Neural crest cell (in vitro differentiated cells): Measurements from ENCODE around the gene MSRB2. TPM values are rescaled to one million over a fixed set of nuclear protein-coding genes. Genes with fewer than 3 reads are reported as not detected.

Experiments
- DNase-seq: peaks from one replicate; pipeline ENCODE4 v3.0.0; 2021; ENCODE audit warnings: low read depth, mixed read lengths, low spot score
- H3K27ac Mint-ChIP-seq: one replicate; pipeline ENCODE4 v1.8.0; 2021; ENCODE audit warnings: mild to moderate bottlenecking, mixed read lengths; ENCODE audit not compliant: unreplicated experiment
- H3K27me3 Mint-ChIP-seq: 2 replicates; pipeline ENCODE4 v1.8.0; 2021; ENCODE audit warnings: low read depth, mild to moderate bottlenecking, mixed read lengths
- H3K36me3 Mint-ChIP-seq: 2 replicates; pipeline ENCODE4 v1.8.0; 2021; ENCODE audit warnings: low read depth, mild to moderate bottlenecking, mixed read lengths
- H3K4me1 Mint-ChIP-seq: 2 replicates; pipeline ENCODE4 v1.8.0; 2021; ENCODE audit warnings: mixed read lengths
- H3K4me3 Mint-ChIP-seq: one replicate; pipeline ENCODE4 v1.8.0; 2021; ENCODE audit warnings: mild to moderate bottlenecking, mixed read lengths
- H3K9me3 Mint-ChIP-seq: 2 replicates; pipeline ENCODE4 v1.8.0; 2021; ENCODE audit warnings: mixed read lengths
- CTCF ChIP-seq: fragments of 200-600 bp; sonication (generic); conservative IDR thresholded peaks from 2 replicates; pipeline ENCODE4 v1.5.0; 2021; ENCODE audit warnings: antibody characterized with exemption, mild to moderate bottlenecking
- total RNA-seq: library from RNA; stranded (reverse); gene quantifications from 2 replicates; pipeline ENCODE4 v1.2.1, GENCODE V29; 2021

The MSRB2 gene
- total RNA-seq, 1 donor from 2014 or later: 28.9 TPM

- peak; percentile 39 for TF ChIP-seq CTCF
- Mint-ChIP-seq H3K9me3 (peaks cover 6% of the 10 kb centered on the region), H3K4me1 (peaks cover 4% of the 10 kb centered on the region), H3K36me3 (no peaks in the 10 kb centered on the region), H3K4me3 (no peak overlapping the region), H3K27ac (no peak overlapping the region), H3K27me3 (peaks cover 5% of the 10 kb centered on the region)
- DNase-seq: no peak
These were observed 13.5 kb upstream of the MSRB2 start for GRCh38 chr10:23081891-23082290.

GRCh38 chr10:23088609-23089008 lies 6.8 kb upstream of the MSRB2 start:
- Mint-ChIP-seq H3K4me1 (no peaks in the 10 kb centered on the region), H3K4me3 (no peak overlapping the region), H3K36me3 (no peaks in the 10 kb centered on the region), H3K27ac (no peak overlapping the region), H3K27me3 (no peaks in the 10 kb centered on the region), H3K9me3 (peaks cover 9% of the 10 kb centered on the region)
- no peak for DNase-seq
- no peak for TF ChIP-seq CTCF

GRCh38 chr10:23094786-23095403 lies 484 bp upstream of the MSRB2 start:
- no peak for DNase-seq
- Mint-ChIP-seq H3K27ac (peak overlapping the region; percentile 37), H3K4me3 (peak overlapping the region; percentile 89), H3K36me3 (peaks cover 1% of the 10 kb centered on the region), H3K27me3 (no peaks in the 10 kb centered on the region), H3K9me3 (peaks cover 13% of the 10 kb centered on the region), H3K4me1 (peaks cover 42% of the 10 kb centered on the region)
- no peak for TF ChIP-seq CTCF

- no peak for TF ChIP-seq CTCF
- peak overlapping the region; percentile 94 for H3K4me3 Mint-ChIP-seq
- no peak for DNase-seq
- H3K4me1 Mint-ChIP-seq: peaks cover 52% of the 10 kb centered on the region
- peaks cover 12% of the 10 kb centered on the region for H3K36me3 Mint-ChIP-seq
- no peaks in the 10 kb centered on the region for H3K27me3 Mint-ChIP-seq
- peaks cover 17% of the 10 kb centered on the region for H3K9me3 Mint-ChIP-seq
- peak overlapping the region; percentile 94 for H3K27ac Mint-ChIP-seq
These were observed 805 bp downstream of the MSRB2 start for GRCh38 chr10:23095966-23096801.

- Mint-ChIP-seq H3K9me3 (peaks cover 17% of the 10 kb centered on the region), H3K4me3 (peak overlapping the region; percentile 94), H3K4me1 (peaks cover 52% of the 10 kb centered on the region), H3K27me3 (no peaks in the 10 kb centered on the region), H3K27ac (peak overlapping the region; percentile 94), H3K36me3 (peaks cover 16% of the 10 kb centered on the region)
- no peak for DNase-seq
- TF ChIP-seq CTCF: no peak
These were observed 1.6 kb downstream of the MSRB2 start for GRCh38 chr10:23096802-23097549.
